IPS DF 6.9 (cell line): ENCODE measurements around the gene PLEKHM3.

ENCODE experiments used
- DNase-seq: peaks from one replicate; pipeline ENCODE4 v3.0.0-alpha.2; 2013; ENCODE audit warnings: low read depth, low spot score
- H3K27ac ChIP-seq: one replicate; pipeline ENCODE4 v1.5.1; 2013; ENCODE audit warnings: low read length, control low read depth
- H3K27me3 ChIP-seq: 2 replicates; pipeline ENCODE4 v1.6.1; 2013; ENCODE audit warnings: mild to moderate bottlenecking, low read length; ENCODE audit not compliant: control insufficient read depth, insufficient read depth
- H3K36me3 ChIP-seq: 2 replicates; pipeline ENCODE4 v1.6.1; 2013; ENCODE audit warnings: low read length; ENCODE audit not compliant: control insufficient read depth, insufficient read depth
- H3K4me1 ChIP-seq: 2 replicates; pipeline ENCODE4 v1.6.1; 2013; ENCODE audit warnings: low read length; ENCODE audit not compliant: control insufficient read depth, insufficient read depth
- H3K4me3 ChIP-seq: 2 replicates; pipeline ENCODE4 v1.5.1; 2013; ENCODE audit warnings: mild to moderate bottlenecking, low read length
- H3K9me3 ChIP-seq: 2 replicates; pipeline ENCODE4 v1.6.1; 2013; ENCODE audit warnings: low read length, inconsistent platforms; ENCODE audit not compliant: control insufficient read depth, insufficient read depth
- WGBS: extraction: QIAGEN DNeasy Blood & Tissue Kit; methylation state at CpG from one replicate; pipeline ENCODE4 v1.1.7; 2013; ENCODE audit warnings: mixed read lengths, missing lambda C conversion rate; ENCODE audit not compliant: insufficient read length, insufficient coverage; 5-methylcytosine and 5-hydroxymethylcytosine counted together

Gene PLEKHM3

DNA sequence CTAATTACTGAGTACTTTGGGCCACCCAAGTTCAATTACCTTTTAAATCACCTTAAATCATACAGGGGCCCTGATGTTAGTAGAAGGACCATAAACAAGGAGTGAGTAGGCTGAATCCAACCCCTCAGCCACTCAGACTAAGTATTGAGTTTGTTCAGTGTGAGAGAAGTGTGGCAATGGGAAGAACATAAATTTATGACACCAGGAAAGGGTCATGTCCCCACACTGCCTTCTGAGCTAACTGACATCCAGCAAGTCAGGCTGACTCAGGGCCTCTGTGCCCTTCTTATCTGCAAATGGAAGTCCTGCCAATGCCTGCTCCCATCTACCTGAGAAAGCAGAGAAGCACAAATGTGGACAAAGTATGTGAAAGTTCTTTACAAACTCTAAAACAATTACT is 12.9 kb downstream of the PLEKHM3 start:
- Histone ChIP-seq H3K27me3 (no peaks in the 10 kb centered on the region), H3K4me1 (no peaks in the 10 kb centered on the region), H3K9me3 (no peaks in the 10 kb centered on the region), H3K36me3 (no peaks in the 10 kb centered on the region), H3K27ac (no peak overlapping the region), H3K4me3 (no peak overlapping the region)
- no peak for DNase-seq

DNA sequence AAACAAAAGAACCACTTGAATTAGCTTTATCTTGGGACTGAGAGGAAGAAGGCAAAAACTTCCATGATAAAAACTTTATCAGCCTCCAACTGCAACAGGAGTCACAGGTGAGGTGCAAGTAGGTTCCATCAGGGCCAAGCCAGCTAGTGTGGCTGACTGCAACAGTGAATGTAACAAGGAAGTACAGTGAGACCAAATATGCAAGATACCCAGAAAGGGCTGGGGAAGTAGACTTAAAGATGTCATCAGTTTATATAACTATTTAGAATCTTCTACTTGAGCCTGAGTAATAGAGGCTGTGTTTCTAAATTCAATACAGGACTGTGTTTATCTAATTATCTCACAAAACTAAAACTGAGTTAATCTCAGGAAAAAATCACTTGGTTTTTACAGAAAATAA is 14.8 kb downstream of the PLEKHM3 start:
- Histone ChIP-seq H3K27me3 (no peaks in the 10 kb centered on the region), H3K4me3 (no peak overlapping the region), H3K9me3 (no peaks in the 10 kb centered on the region), H3K27ac (no peak overlapping the region), H3K4me1 (peaks cover 1% of the 10 kb centered on the region; the same call in 1 of the 2 replicates), H3K36me3 (no peaks in the 10 kb centered on the region)
- DNase-seq: no peak

DNA sequence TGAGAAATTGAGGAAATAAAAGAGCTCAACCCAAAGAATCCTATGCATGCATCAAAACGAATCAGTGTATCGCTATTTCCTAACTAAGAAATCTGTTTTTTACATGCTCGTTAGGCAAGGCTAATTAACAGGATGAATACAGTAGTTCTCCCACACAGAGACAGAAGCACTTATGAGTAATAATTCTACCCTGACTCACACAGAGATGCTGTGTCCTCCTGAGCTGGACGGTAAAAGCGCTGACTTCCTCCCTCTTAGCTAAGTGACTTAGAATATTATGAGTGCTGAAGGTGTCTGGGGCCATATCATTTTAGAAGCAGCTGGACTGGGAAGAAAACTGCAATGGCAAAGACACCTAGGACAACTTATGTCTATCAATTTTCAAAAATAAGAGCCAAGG is 18.5 kb downstream of the PLEKHM3 start:
- no peak overlapping the region for H3K4me3 ChIP-seq
- H3K36me3 ChIP-seq: no peaks in the 10 kb centered on the region
- H3K9me3 ChIP-seq: no peaks in the 10 kb centered on the region
- H3K4me1 ChIP-seq: peaks cover 1% of the 10 kb centered on the region; the same call in 1 of the 2 replicates
- no peak for DNase-seq
- no peaks in the 10 kb centered on the region for H3K27me3 ChIP-seq
- WGBS: no CpG with 5 or more reads among the region's 5 CpGs
- no peak overlapping the region for H3K27ac ChIP-seq

DNA sequence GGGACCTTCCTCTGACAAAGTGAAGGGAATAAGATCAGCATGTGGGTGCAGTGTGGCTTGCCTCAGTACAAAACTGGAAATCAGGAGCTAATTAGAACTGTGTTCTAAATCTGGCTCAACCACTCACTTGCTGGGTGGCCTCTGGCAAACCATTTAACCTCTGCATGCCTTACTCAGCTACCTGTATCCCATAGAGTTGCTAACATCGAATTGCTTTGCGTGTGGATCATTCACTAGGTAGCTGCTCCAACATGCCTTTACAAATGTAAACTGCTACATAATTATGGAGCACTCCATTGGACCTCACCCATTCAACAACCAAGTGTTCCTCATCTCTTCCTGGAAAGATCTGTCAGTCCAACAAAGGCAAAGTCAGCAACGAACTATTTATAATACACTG is 19.0 kb downstream of the PLEKHM3 start:
- Histone ChIP-seq H3K9me3 (no peaks in the 10 kb centered on the region), H3K4me1 (peaks cover 1% of the 10 kb centered on the region; the same call in 1 of the 2 replicates), H3K27me3 (no peaks in the 10 kb centered on the region), H3K27ac (no peak overlapping the region), H3K4me3 (no peak overlapping the region), H3K36me3 (no peaks in the 10 kb centered on the region)
- WGBS: no CpG with 5 or more reads among the region's 3 CpGs
- no peak for DNase-seq

DNA sequence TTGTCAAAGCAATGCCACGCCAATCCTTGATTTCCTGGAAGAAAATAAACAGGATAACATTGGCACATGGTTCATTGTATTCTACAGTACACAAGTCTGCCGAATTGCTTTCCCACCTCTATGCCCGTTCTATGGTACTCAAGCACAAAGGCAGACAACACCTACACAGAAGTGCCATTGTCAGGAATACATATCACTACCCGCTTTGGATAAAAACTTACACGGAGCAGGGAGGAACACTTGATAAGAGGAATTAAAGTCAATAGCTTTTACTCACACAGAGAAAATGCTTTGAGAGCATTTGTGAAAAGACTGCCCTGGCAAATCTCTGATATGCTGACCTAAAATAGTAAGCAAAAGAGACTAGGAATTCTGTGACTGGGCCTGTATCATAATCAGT is 23.4 kb downstream of the PLEKHM3 start:
- Histone ChIP-seq H3K36me3 (no peaks in the 10 kb centered on the region), H3K4me1 (peaks cover 1% of the 10 kb centered on the region; the same call in 1 of the 2 replicates), H3K4me3 (no peak overlapping the region), H3K27ac (no peak overlapping the region), H3K9me3 (no peaks in the 10 kb centered on the region), H3K27me3 (no peaks in the 10 kb centered on the region)
- DNase-seq: no peak
- WGBS: no CpG with 5 or more reads among the region's 5 CpGs

DNA sequence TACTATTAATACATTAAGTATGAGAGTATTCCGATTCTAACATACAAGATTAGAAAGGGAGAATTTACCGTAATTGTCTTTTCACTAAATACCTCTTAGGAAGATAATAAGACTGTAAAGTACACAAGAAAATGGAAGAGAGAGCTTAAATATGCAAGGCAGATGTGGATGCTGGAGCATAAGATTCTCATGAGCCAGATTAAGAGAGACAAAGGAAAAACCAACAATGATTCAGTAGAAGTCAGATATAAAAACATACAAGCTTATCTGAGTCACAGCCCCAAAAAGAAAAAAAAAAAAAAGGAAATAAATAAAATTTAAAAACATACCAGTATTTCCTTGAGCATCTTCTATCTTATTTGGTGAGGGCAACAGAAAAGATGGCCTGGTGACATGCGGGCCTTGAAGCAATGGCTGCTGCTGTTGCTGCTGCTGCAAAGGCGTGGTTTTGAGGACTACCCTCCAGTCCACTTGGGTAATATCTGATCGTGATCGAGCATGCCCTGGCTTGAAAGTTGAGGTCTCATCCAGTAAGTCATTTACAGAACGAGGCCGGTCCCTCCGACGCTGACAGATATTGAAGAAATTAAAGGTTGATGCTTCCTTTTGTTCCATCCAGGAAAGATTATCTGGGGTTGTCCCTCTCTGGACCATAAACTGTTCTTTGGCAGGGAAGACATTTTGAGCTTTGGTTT is 24.5 kb downstream of the PLEKHM3 start:
- WGBS: no CpG with 5 or more reads among the region's 10 CpGs
- H3K27ac ChIP-seq: no peak overlapping the region
- no peaks in the 10 kb centered on the region for H3K9me3 ChIP-seq
- no peaks in the 10 kb centered on the region for H3K27me3 ChIP-seq
- DNase-seq: no peak
- no peaks in the 10 kb centered on the region for H3K36me3 ChIP-seq
- H3K4me3 ChIP-seq: no peak overlapping the region
- no peaks in the 10 kb centered on the region for H3K4me1 ChIP-seq

DNA sequence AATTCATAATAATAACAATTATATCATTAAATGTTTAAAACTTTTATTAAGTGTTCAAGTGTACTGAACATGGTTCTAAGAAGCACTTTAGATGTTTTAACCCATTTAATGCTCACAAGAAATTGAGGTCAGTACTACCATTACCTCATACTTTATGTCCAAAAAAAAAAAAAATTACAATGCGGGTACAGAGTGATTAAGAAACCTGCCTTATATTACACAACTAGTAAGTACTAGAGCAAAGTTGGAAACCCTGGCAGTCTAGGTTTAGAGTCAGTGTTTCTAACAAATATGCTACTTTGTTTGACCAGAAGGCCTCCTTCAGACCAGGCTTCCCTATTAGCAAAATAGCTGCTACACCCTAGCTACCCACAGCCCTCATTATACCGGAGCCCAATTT is 28.5 kb downstream of the PLEKHM3 start:
- H3K27ac ChIP-seq: no peak overlapping the region
- no peak overlapping the region for H3K4me3 ChIP-seq
- no peaks in the 10 kb centered on the region for H3K27me3 ChIP-seq
- no CpG with 5 or more reads among the region's 2 CpGs for WGBS
- no peak for DNase-seq
- no peaks in the 10 kb centered on the region for H3K4me1 ChIP-seq
- H3K9me3 ChIP-seq: no peaks in the 10 kb centered on the region
- no peaks in the 10 kb centered on the region for H3K36me3 ChIP-seq

DNA sequence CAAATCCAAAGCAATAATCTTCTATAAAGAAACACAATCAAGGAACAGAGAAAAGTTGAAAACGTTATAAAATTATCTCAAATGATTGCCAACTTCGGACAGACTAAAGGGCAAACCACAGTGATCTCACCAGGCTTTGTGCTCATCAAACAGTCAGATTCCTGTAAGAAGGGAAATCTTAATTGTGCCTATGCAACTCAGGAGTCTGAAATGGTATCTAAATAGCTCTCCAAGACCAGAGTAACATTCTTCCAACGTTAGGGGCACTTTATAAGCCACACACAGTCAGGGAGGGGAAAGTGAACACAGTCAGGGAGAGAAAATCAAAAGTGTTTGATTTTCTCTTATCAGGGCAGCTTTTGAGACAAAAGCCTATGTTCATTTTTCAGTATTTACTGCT is 29.4 kb downstream of the PLEKHM3 start:
- DNase-seq: no peak
- H3K9me3 ChIP-seq: no peaks in the 10 kb centered on the region
- no peak overlapping the region for H3K27ac ChIP-seq
- H3K36me3 ChIP-seq: no peaks in the 10 kb centered on the region
- WGBS: no CpG with 5 or more reads among the region's 3 CpGs
- no peak overlapping the region for H3K4me3 ChIP-seq
- no peaks in the 10 kb centered on the region for H3K27me3 ChIP-seq
- H3K4me1 ChIP-seq: no peaks in the 10 kb centered on the region

DNA sequence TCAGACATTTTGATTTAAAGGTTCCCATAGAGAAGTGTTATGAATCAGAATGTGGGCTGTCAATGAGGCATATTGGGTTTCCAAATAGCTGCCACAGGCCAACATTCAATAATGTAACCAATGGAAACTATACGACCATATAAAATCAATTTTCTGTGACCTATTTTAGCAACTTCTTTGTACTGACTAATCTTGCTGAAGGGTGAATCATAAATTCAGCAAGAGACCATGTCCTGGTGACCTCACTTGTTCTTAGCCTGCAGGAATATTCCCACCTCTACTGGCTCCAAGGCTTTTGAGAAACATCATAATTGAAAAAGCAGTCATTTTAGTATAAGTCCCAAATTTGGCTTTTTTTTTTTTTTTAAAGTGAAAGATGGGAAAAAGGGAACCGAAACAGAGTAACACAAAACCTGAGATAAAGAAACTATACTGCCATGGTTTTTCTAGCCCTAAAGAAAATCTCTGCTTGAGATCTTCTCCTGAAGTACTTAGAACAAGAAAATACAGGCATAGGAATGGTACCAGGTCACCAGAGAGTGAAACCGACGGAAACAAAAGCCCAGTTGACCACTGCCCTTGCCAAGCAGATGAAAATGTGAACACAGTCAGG is 32.1 kb downstream of the PLEKHM3 start:
- WGBS: no CpG with 5 or more reads among the region's 4 CpGs
- no peak for DNase-seq
- Histone ChIP-seq H3K4me1 (no peaks in the 10 kb centered on the region), H3K9me3 (no peaks in the 10 kb centered on the region), H3K4me3 (no peak overlapping the region), H3K27ac (no peak overlapping the region), H3K36me3 (no peaks in the 10 kb centered on the region), H3K27me3 (no peaks in the 10 kb centered on the region)

DNA sequence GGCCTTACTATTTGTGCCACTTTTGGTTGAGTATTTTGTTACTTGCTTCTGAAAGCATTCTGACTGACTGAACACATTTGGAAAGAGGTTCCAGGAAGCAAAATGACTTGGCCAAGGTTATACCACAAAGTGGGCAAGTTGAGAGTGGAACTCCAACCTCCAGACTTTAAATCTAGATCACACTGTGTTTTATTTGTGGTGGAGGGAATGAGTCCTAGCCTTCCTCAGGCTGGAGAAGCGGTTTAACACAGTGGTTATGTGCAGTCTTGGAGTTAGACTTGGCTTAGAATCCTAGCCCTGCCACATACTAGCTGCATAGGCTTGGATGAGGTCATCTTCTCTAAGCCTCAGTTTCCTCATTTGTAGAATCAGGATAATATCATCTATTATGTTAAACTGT is 33.4 kb downstream of the PLEKHM3 start:
- Histone ChIP-seq H3K27ac (no peak overlapping the region), H3K27me3 (no peaks in the 10 kb centered on the region), H3K4me1 (no peaks in the 10 kb centered on the region), H3K4me3 (no peak overlapping the region), H3K36me3 (no peaks in the 10 kb centered on the region), H3K9me3 (no peaks in the 10 kb centered on the region)
- WGBS: no CpG with 5 or more reads among the region's 1 CpG
- no peak for DNase-seq

DNA sequence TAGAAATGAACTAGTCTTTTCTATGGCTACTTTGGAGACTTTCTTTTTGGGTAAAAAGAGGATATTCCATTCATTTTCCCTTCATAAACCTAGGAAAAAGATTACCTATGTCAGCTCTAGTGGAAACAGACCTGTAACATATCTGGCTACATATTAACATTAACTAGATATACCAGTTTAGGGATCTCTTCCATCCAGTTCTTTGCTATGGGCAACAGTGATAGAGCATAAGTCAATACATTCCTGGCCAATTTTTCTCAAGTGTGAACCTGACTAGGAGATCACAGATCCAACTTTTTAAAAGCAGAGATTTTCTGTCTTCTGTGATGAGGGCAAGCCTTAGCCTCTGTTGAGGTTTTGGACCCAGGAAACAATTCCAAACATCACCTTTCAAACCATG is 34.5 kb downstream of the PLEKHM3 start:
- DNase-seq: no peak
- Histone ChIP-seq H3K9me3 (no peaks in the 10 kb centered on the region), H3K27ac (no peak overlapping the region), H3K4me3 (no peak overlapping the region), H3K36me3 (no peaks in the 10 kb centered on the region), H3K4me1 (no peaks in the 10 kb centered on the region), H3K27me3 (no peaks in the 10 kb centered on the region)
